Duodenal mucosa (tissue), 2 donors: Measurements from ENCODE around the gene CEP170.

Source experiments
- H3K27ac ChIP-seq: one replicate; pipeline ENCODE4 v1.7.0; 2013; ENCODE audit warnings: low read depth, low read length
- H3K27me3 ChIP-seq, 2 donors: one replicate each; pipeline ENCODE4 v1.7.0; 2013; ENCODE audit warnings: low read length in 2 of 2, control low read depth in 1 of 2; ENCODE audit not compliant: insufficient read depth in 2 of 2, control insufficient read depth in 1 of 2
- H3K36me3 ChIP-seq, 2 donors: one replicate each; pipeline ENCODE4 v1.7.0; 2013; ENCODE audit warnings: low read length in 2 of 2, control low read depth in 1 of 2; ENCODE audit not compliant: insufficient read depth in 2 of 2, control insufficient read depth in 1 of 2
- H3K4me1 ChIP-seq, 2 donors: one replicate each; pipeline ENCODE4 v1.7.0; 2013; ENCODE audit warnings: low read length in 2 of 2, control low read depth in 1 of 2; ENCODE audit not compliant: insufficient read depth in 2 of 2, control insufficient read depth in 1 of 2
- H3K4me3 ChIP-seq, 2 donors: one replicate each; pipeline ENCODE4 v1.7.0; 2013; ENCODE audit warnings: low read length in 2 of 2, low read depth in 1 of 2
- H3K9ac ChIP-seq, 2 donors: one replicate each; pipeline ENCODE4 v1.7.0; 2013; ENCODE audit warnings: low read length in 2 of 2, low read depth in 1 of 2
- H3K9me3 ChIP-seq, 2 donors: one replicate each; pipeline ENCODE4 v1.7.0; 2013; ENCODE audit warnings: low read length in 2 of 2, control low read depth in 1 of 2; ENCODE audit not compliant: control insufficient read depth in 1 of 2

Gene CEP170

GRCh38 chr1:243286409-243287122 is 31.5 kb upstream of the CEP170 start:
- H3K27me3 ChIP-seq = no peaks in the 10 kb centered on the region
- no peak overlapping the region for H3K9ac ChIP-seq
- H3K27ac ChIP-seq = peak overlapping the region; percentile 30
- H3K4me3 ChIP-seq = no peak overlapping the region
- H3K4me1 ChIP-seq = peaks cover 0 to 10% of the 10 kb centered on the region in 2 donors
- H3K36me3 ChIP-seq = peaks cover 0 to 5% of the 10 kb centered on the region in 2 donors
- H3K9me3 ChIP-seq = no peaks in the 10 kb centered on the region

GRCh38 chr1:243281672-243282071 is 26.6 kb upstream of the CEP170 start:
- Histone ChIP-seq H3K9ac (no peak overlapping the region), H3K27me3 (no peaks in the 10 kb centered on the region), H3K4me3 (no peak overlapping the region), H3K36me3 (peaks cover 5 to 11% of the 10 kb centered on the region in 2 donors), H3K9me3 (no peaks in the 10 kb centered on the region), H3K27ac (no peak overlapping the region), H3K4me1 (peaks cover 0 to 5% of the 10 kb centered on the region in 2 donors)

- Histone ChIP-seq H3K27me3 (no peaks in the 10 kb centered on the region), H3K4me1 (no peaks in the 10 kb centered on the region), H3K9me3 (no peaks in the 10 kb centered on the region), H3K9ac (no peak overlapping the region), H3K36me3 (peaks cover 5 to 19% of the 10 kb centered on the region in 2 donors), H3K4me3 (no peak overlapping the region), H3K27ac (no peak overlapping the region)
Measured at GRCh38 chr1:243280571-243281129, 25.6 kb upstream of the CEP170 start.

GRCh38 chr1:243275316-243275715 is 20.2 kb upstream of the CEP170 start:
- Histone ChIP-seq H3K4me3 (no peak overlapping the region), H3K36me3 (peaks cover 9 to 29% of the 10 kb centered on the region in 2 donors)

GRCh38 chr1:243273945-243274344 is 18.9 kb upstream of the CEP170 start:
- Histone ChIP-seq H3K9me3 (no peaks in the 10 kb centered on the region), H3K36me3 (peaks cover 9 to 29% of the 10 kb centered on the region in 2 donors), H3K9ac (no peak overlapping the region), H3K27ac (no peak overlapping the region), H3K4me3 (no peak overlapping the region), H3K4me1 (peaks cover 0 to 8% of the 10 kb centered on the region in 2 donors), H3K27me3 (no peaks in the 10 kb centered on the region)

More at GRCh38 chr1:243275316-243275715, 20.2 kb upstream of the CEP170 start:
- Histone ChIP-seq H3K27me3 (no peaks in the 10 kb centered on the region), H3K4me1 (peaks cover 0 to 2% of the 10 kb centered on the region in 2 donors), H3K9ac (no peak overlapping the region), H3K27ac (no peak overlapping the region), H3K9me3 (no peaks in the 10 kb centered on the region)

- H3K27ac ChIP-seq = no peak overlapping the region
- H3K4me3 ChIP-seq = no peak overlapping the region
- H3K4me1 ChIP-seq = peaks cover 0 to 8% of the 10 kb centered on the region in 2 donors
- H3K36me3 ChIP-seq = peaks cover 9 to 29% of the 10 kb centered on the region in 2 donors
- H3K9me3 ChIP-seq = no peaks in the 10 kb centered on the region
- no peaks in the 10 kb centered on the region for H3K27me3 ChIP-seq
- no peak overlapping the region for H3K9ac ChIP-seq
Measured at GRCh38 chr1:243273506-243273905, 18.4 kb upstream of the CEP170 start.

- Histone ChIP-seq H3K36me3 (peaks cover 9 to 29% of the 10 kb centered on the region in 2 donors), H3K4me1 (peaks cover 0 to 18% of the 10 kb centered on the region in 2 donors), H3K9me3 (no peaks in the 10 kb centered on the region), H3K27ac (no peak overlapping the region), H3K4me3 (no peak overlapping the region), H3K9ac (no peak overlapping the region), H3K27me3 (no peaks in the 10 kb centered on the region)
Measured at GRCh38 chr1:243272401-243272800, 17.3 kb upstream of the CEP170 start.

GRCh38 chr1:243271996-243272395 is 16.9 kb upstream of the CEP170 start:
- H3K4me3 ChIP-seq = no peak overlapping the region
- peaks cover 6 to 25% of the 10 kb centered on the region in 2 donors for H3K36me3 ChIP-seq
- H3K9me3 ChIP-seq = no peaks in the 10 kb centered on the region
- H3K27me3 ChIP-seq = no peaks in the 10 kb centered on the region
- H3K27ac ChIP-seq = no peak overlapping the region
- H3K9ac ChIP-seq = no peak overlapping the region
- peaks cover 0 to 18% of the 10 kb centered on the region in 2 donors for H3K4me1 ChIP-seq

GRCh38 chr1:243270097-243270864 is 15.2 kb upstream of the CEP170 start:
- H3K36me3 ChIP-seq = peaks cover 4 to 15% of the 10 kb centered on the region in 2 donors
- H3K9me3 ChIP-seq = no peaks in the 10 kb centered on the region
- peaks cover 0 to 18% of the 10 kb centered on the region in 2 donors for H3K4me1 ChIP-seq
- H3K27me3 ChIP-seq = no peaks in the 10 kb centered on the region
- H3K4me3 ChIP-seq = no peak overlapping the region
- H3K27ac ChIP-seq = no peak overlapping the region
- no peak overlapping the region for H3K9ac ChIP-seq

GRCh38 chr1:243269461-243269801 is 14.3 kb upstream of the CEP170 start:
- no peaks in the 10 kb centered on the region for H3K9me3 ChIP-seq
- H3K9ac ChIP-seq = no peak overlapping the region
- H3K27me3 ChIP-seq = no peaks in the 10 kb centered on the region
- no peak overlapping the region for H3K4me3 ChIP-seq
- peaks cover 0 to 18% of the 10 kb centered on the region in 2 donors for H3K4me1 ChIP-seq
- peaks cover 0 to 9% of the 10 kb centered on the region in 2 donors for H3K36me3 ChIP-seq
- H3K27ac ChIP-seq = no peak overlapping the region
